Left ventricle myocardium superior (tissue), 1 donor: ENCODE measurements around the gene HRH2. TPM values are rescaled to one million over a fixed set of nuclear protein-coding genes. Genes with fewer than 3 reads are reported as not detected.
A peak's percentile ranks its signal among the peaks of the same experiment; 100 is the strongest.

Experiments used
- ATAC-seq: fragments of 200-7000 bp; cut with Tn5 transposase; one replicate; pipeline ENCODE4 v1.9.1; 2020; ENCODE audit warnings: mild to moderate bottlenecking, moderate library complexity
- DNase-seq: peaks from one replicate; pipeline ENCODE4 v3.0.0-alpha.2; 2020
- intact Hi-C: fragments of 100-400 bp; cut with micrococcal nuclease; formaldehyde crosslinking; loops from one replicate; pipeline ENCODE4 v1.11.0; 2022
- total RNA-seq: library from RNA; stranded (reverse); fragmentation: NEBNext Ultra II Directional; extraction: Animal tissue kit (Norgen Biotek cat#: 25700); gene quantifications from one replicate; pipeline ENCODE4 v1.2.1, GENCODE V29; 2021
- donor health status: DM: no; HTN: yes; CAD: no; lungs with severe emphysema.

HRH2 gene
- total RNA-seq, 1 donor from 2014 or later, result 58.0 TPM

DNA sequence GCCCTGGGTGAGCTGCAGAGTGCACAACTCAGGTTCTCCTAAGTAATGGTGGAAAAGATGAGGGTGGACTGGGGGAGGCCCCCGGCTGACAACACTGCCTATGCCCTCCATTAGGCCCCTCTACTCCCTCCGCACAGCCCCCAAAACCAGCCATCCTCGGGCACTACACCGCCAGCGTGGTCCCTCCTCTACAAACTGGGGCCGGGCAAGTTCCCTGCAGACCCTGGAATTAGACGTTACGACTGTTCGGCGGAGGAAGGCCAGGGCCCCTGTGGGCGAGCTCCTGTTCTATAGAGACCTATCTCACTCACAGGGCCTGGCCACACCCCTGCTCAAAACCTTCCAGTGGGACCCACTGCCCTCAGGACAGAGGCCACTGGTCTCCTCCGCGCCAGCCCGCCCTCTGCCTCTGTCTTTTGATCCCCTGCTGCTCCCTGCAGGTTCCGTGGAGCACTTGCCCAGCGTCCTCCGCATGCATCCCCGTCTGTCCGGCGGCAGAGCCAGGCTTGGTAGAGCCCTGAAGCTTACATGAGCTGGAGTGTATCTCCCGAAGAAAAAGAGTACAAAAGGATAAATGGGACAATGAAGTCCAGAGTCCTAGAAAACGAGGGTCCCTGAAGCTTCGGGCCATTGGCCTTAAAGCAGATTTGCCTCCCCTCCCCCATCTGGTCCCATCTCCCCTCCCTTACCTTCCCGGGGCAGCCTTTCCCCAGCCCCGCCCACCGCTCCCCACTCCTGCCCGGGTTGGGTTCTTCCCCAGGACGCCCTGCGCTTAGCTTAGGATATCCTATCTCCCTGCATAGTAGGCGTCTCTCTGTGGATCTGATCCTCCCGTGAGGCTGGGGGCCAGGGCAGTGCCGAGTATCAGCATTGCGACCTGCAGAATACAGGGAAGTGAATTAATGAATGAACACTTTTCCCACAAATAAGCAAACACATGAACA is 71.3 kb downstream of the HRH2 start:
- DNase-seq (peak; percentile 48), ATAC-seq (peak; percentile 67)
- intact Hi-C loops, result no loop called here

DNA sequence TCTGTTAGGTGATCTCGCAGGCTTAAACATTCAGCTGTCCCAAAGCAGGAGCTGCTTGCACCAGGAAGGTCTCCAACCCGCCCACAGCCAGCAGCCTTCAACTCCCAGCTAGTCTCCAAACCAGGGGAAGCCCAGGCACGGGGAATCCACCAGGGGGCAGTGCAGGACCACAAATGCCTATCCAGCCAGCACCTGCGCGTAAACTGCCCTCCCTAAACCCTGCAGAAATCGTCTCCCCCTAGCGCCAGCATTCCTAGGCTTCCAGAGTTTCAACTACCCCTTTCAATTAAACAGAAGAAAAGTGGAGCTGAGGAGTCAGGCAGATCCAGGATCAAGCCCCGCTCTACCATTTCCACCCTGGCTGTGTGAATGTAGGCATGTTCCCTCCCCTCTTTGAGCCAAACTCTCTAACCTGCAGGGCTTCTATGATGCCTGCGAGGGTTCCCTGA is 72.0 kb downstream of the HRH2 start:
- DNase-seq (peak; percentile 93), ATAC-seq (peak; percentile 97)
- intact Hi-C loops, result no loop called here

DNA sequence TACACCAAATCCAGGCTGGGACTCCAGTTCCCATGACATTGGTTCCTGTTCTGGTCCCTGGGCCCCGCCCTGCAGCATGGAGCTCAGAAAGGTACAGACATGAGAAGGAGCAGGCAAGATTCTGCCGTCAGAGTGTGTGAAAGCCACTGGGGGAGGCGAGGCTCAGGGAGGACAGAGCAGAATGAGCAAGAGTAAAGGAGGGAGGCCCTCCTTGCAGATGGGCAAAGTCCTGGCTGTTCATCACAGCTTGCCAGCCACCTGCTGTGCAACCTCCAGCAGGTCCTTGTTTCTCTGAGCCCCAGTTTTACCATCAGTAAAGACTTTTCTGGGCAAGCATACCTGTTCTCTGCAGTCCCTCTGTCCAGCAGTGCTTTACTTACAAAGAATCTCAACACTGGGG is 73.3 kb downstream of the HRH2 start:
- ATAC-seq (no peak), DNase-seq (no peak)
- intact Hi-C loops, result no loop called here

GRCh38 chr5:175731756-175732465 is 74.0 kb downstream of the HRH2 start:
- DNase-seq (no peak), ATAC-seq (no peak)
- intact Hi-C loops, result no loop called here

DNA sequence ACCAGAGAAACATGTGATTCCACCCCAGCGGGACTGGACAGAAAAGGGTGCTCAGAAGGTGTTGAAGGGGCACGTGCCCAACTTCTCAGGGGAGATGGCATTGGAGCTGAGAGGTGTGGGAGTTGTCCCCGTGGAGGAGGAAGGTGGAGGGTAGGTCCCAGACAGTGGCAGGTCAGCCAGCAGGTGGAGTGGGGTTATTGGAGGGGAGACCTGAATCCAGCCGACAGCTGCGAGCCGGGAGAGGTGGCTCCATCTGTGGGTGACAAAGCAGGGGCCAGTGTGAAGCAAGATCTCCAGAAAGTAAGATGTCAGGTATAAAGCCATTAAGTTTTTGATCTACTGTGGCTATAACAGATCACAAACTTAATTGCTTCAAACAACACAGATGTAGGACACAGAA is 75.1 kb downstream of the HRH2 start:
- intact Hi-C loops, result no loop called here

DNA sequence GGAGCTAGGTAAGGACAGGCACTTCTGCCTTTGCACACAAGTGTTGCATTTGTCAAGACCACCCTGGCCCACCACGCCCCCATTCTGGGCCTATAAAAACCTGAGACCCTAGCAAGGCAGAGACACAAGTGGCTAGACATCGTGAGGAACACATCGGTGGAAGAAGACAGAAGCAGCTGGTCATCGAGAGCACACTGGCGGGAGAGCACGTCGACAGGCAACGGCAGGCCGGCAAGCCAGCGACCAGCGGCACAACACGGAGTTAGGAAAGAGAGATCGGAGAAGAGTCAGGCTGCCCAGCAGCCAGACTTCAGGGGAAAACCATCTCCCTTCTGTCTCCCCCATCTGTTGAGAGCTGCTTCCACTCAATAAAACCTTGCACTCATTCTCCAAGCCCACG is 76.1 kb downstream of the HRH2 start:
- ATAC-seq (no peak), DNase-seq (no peak)
- intact Hi-C loops, result no loop called here

More for the DNA sequence above, 75.1 kb downstream of the HRH2 start:
- ATAC-seq, result no peak
- no peak for DNase-seq

DNA sequence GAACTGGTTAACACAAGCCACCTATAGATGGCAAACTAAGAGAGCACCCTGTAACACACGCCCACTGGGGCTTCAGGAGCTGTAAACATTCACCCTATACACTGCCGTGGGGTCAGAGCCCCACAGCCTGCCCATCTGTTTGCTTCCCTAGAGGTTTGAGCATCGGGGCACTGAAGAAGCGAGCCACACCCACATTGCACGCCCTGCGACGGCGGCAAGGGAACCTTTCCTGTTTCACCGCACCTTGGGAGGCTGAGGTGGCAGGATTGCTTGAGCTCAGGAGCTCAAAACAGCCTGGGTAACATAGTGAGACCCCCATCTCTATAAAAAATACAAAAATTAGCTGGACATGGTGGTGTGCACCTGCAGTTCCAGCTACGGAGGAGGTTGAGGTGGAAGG is 76.6 kb downstream of the HRH2 start:
- intact Hi-C loops, result no loop called here
- no peak for DNase-seq
- no peak for ATAC-seq

GRCh38 chr5:175735701-175736100 is 77.8 kb downstream of the HRH2 start:
- DNase-seq, result no peak
- no peak for ATAC-seq
- intact Hi-C loops, result no loop called here

DNA sequence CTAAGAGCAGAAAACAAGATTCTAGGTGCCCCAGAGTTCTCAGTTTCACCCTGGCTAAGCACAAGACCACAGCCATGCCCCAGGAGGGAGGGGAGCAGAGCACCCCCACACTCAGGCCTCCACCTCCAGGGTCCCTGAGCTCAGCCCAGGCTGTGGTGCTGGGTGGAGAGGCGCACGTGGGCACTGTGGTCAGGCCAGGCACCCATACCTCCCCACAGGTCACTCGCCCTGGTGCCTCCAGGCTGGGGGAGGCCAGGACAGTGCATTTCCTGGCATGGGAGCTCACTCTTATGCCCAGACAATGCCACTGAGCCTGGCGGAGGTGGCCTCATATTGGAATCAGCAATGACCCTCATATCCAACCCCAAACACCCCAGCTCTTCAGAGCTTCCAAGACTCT is 78.8 kb downstream of the HRH2 start:
- no peak for ATAC-seq
- no peak for DNase-seq
- intact Hi-C loops, result no loop called here

DNA sequence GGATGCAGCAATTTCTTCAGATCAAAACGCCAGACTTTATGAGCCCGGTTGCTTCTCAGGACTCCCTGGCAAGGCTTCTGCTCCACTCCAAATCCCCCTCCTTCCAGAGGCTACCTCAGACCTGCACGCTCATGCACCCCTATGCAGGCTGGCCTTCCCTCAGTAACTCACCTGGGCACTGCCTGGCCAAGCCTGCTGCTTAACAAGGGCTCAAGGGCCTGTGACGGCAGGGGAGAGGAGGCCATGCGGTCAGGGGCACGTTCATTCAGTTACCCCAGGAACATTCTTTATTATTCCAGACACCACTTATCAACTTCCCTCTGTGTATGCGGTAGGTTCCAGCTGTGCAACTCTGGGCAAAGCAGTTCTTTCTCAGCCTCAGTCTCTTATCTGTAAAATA is 79.6 kb downstream of the HRH2 start:
- ATAC-seq (no peak), DNase-seq (no peak)
- intact Hi-C loops, result no loop called here

DNA sequence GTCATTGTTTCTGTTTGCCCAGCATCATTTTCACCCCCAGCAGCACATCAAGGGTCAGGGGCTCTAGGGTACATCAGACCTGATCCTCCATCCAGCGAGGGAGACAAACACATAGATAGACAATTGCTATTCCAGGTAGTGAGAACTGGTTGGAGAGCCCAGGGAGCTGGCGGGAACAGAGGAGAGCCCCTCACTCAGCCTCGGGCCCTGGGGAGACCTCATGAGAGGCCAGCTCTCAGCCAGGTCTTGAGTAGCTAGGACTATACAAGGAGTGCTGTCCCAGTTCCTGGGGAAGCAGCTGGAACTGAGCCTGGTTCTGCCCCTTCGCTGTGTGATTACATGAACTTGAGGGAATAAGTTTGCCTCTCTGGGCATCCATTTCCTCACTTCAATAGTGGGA is 80.3 kb downstream of the HRH2 start:
- no peak for DNase-seq
- no peak for ATAC-seq
- intact Hi-C loops, result no loop called here

- intact Hi-C loops, result no loop called here
- no peak for ATAC-seq
Measured at GRCh38 chr5:175738602-175739133, 80.8 kb downstream of the HRH2 start.

GRCh38 chr5:175740014-175740413 is 82.1 kb downstream of the HRH2 start:
- DNase-seq (no peak), ATAC-seq (no peak)
- intact Hi-C loops, result no loop called here

More at GRCh38 chr5:175738602-175739133, 80.8 kb downstream of the HRH2 start:
- DNase-seq, result no peak

- intact Hi-C loops, result no loop called here
- no peak for ATAC-seq
- DNase-seq, result no peak
Measured at GRCh38 chr5:175741556-175741955, 83.7 kb downstream of the HRH2 start.

DNA sequence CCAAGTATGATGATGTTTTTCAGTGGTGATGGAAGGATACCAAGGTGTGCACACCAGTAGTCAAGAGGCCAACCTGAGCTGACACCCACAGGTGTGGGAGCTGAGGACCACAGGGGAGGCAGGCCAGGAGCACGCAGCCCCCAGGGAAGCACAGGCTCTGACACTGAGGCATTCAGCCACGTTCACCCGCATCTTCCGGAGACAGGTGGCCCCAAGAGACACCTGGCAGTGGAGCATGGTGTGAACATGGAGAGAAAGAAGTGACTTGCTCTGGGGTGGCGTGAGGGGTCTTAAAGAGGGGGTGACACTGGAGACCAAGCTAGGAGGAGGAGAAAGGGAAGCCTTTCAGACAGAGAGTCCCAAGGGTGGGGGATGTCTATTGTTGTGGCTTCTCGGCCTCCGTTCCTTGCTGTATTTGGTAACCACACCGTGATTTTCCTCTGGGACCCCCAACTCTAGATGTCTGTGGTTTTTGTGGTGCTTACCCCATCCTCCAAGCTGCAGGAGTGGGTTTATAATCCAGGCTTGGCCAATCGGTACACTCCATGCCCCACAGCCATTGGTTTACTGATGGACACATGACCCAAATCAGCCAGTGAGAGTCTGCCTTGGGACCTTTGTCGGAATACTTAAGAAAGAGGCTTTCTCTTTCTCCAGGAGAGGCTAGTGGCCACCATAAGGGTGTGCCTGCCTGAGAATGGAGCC is 84.6 kb downstream of the HRH2 start:
- ATAC-seq (no peak), DNase-seq (no peak)
- intact Hi-C loops, result no loop called here

- ATAC-seq, result no peak
- intact Hi-C loops, result no loop called here
- no peak for DNase-seq
Measured at GRCh38 chr5:175743676-175744210, 85.9 kb downstream of the HRH2 start.

DNA sequence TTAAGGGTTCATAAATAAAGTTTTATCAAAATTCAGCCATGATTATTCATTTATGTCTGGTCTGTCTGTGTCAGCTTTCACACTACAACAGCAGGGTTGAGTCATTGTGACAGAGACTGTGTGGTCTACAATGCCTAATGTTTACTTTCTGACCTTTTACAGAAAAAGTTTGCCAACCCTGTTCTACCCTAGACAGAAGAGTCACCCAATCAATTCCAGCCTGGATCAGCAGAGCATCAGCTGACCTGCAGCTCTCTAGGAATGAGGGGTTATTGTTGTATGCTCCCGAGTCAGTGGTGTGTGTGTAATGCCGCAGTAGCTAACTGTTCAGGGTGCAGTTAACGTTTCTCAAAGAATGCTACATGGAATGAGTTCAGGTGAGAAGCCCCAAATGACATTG is 87.3 kb downstream of the HRH2 start:
- ATAC-seq (no peak), DNase-seq (no peak)
- intact Hi-C loops, result no loop called here

DNA sequence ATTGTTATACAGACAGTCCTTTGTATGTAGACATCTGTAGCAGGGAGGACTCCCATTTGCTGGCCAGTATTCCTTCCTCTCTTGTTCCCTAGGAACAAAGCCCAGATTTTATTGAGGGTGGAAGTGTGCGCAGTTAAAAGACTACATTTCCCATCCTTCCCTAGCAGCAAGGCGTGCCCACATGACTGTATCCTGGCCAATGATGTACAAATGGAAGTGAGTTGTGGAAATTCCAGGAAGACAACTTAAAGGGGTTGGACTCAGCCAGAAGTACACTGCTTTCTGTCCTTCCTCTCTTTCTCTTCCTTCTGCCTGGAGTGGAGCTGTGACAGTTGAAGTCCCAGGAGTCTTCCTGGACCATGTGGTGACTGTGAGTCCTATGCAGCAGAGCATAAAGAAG is 89.0 kb downstream of the HRH2 start:
- ATAC-seq, result no peak
- DNase-seq, result no peak
- intact Hi-C loops, result no loop called here

DNA sequence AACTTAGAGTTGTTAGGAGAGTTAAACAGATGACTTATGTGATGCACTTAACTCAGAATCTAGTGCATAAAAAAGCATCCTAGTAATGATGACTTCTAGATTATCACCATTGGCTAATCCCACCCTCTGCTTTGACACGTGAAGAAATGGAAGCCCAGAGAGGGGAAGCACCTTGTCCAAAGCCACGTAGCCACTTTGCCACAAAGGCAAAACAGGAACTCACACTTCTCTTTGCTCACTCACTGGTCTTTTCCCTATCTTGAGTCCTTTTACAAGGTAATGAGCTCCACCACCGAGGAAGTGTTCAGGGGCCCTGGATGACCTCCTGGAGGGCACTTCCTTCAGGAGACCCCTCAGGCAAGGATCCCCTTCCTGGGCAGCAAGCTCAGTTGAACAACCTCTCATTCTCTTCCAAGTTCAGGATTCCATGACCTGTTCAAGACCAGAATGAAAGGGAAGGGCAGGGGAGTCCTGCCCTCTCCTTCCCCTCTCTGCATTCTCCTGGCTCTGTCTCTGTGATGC is 89.7 kb downstream of the HRH2 start:
- ATAC-seq, result no peak
- no peak for DNase-seq
- intact Hi-C loops, result no loop called here
